HG02610 (cell line): Measurements from ENCODE around the gene IL1R1.
A peak's percentile ranks its signal among the peaks of the same experiment; 100 is the strongest.
"Not testable (repeated sequence)": the region's sequence is repeated elsewhere in the genome, so short reads cannot be mapped to it uniquely, and the experiment has no call there.

ENCODE experiments used
- ATAC-seq: cut with Tn5 transposase; IDR thresholded peaks from one replicate; pipeline ENCODE4 v1.9.1; 2021; ENCODE audit warnings: mild to moderate bottlenecking, moderate library complexity; ENCODE audit not compliant: unreplicated experiment

The IL1R1 gene, protein sequence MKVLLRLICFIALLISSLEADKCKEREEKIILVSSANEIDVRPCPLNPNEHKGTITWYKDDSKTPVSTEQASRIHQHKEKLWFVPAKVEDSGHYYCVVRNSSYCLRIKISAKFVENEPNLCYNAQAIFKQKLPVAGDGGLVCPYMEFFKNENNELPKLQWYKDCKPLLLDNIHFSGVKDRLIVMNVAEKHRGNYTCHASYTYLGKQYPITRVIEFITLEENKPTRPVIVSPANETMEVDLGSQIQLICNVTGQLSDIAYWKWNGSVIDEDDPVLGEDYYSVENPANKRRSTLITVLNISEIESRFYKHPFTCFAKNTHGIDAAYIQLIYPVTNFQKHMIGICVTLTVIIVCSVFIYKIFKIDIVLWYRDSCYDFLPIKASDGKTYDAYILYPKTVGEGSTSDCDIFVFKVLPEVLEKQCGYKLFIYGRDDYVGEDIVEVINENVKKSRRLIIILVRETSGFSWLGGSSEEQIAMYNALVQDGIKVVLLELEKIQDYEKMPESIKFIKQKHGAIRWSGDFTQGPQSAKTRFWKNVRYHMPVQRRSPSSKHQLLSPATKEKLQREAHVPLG

DNA sequence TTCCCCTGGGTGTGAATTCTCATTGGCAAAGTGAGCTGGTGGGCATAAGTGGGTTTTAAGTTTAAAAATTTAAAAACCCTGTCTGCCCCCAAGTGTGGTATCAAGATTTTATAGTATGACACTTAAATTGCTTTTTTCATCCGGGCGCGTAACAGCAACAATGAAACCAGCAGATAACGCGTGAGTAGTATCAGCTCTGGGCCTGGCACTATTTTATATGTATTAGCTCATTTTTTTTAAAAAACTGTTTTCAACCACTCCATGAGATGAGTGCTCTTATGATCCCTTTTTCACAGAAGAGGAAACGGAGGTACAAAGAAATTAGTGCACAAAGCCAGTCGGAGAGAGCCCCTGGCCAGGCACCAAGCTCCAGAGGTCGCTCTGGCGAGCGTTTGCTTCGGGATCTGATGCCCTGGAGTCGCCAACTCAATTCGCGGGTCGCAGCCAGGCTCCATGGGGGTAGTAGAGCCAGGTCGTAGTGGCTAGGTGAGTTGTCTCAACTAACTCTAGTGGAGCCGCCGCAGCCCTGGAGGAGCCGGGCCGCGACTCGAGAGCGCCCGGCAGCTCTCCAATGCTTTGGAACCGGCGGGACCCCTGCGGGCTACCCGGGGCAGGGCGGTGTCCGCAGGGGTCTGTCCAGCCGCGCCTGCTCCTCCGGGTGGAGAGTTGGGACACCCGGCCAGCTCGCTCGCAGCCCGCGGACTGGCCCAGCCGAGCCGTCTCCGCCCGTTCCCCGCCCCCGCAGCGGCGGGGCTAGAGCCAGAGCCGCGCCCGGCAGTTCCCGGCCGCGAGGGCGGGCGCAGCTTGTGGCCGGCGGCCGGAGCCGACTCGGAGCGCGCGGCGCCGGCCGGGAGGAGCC, at the start of gene IL1R1:
Gene IL1R1 (plus strand): TSS at position 777 of the 859 bp plus-strand sequence. CDS start 14,979 bp downstream, outside the sequence.
- ATAC-seq = peak; percentile 45

DNA sequence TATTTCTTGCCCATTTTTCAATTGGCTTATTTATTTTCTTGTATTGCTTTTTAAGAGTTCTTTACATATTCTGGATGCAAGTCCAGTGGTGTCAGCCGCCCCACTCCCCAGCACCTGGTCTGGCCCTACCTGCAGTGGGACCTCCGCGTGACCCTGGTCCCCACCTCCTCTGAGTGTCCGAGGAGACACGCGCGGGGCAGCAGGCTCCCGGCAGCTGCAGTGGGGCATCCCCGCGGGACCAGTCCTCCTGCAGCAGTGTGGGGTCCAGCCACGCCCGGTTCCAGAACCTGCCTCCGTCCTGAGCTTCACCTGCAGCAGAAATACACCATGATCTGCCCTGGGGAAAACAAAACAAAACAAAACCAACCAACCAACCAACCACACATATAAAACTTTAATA, 48.9 kb upstream of the IL1R1 start:
- no peak for ATAC-seq

DNA sequence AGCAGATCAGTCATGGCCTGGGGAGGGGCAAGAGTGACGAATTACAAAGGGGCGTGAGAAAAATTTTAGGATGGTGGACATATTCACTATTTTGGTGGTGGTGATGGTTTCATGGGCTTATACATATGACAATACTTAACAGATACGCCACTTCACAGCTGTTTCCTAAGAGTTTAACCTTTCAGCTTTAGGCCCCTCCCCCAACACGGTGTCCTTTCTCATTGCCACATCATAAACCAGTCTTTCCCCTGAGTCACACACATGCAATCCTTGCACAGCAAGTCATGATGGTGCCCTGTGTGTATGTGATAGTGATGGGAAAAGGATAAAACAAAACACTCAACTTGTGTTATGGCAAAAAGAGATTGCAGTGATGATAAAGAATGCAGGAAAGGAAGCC, 47.6 kb upstream of the IL1R1 start:
- no peak for ATAC-seq

DNA sequence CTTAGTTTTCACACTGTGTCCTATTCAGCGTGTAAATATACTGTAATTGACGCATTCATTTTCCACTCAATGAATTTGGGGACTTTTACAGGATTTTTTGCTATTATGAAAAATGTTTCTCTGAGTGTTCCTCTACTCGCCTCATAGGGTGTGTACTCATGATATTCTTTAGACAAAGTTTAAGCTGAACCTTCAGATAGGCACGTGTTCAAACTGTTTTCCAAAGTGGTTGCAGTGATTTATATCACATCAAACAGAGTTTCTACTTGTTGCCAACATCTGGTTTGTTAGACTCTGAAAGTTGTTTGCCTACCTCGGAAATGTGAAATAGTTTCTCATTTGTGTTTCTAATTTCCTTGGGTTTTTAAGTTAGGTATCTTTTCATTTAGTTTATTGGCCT, 46.4 kb upstream of the IL1R1 start:
- no peak for ATAC-seq

DNA sequence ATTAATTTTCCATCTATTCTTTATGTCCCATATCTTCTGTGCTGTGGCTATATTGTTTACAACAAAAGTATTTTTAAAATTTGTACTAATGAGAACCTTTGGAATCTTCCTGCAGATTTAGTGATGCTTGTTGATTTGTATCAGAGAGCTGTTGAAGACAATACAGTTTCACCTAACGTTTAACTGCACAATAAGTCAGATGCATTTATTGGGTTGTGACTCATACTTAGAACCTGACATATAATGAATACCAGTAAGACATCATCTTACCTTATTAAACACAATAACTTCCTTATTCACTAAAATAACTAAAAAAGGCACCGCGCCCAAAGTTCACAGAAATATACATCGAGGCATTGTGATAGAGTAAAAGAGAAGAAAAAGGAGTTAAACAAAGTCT, 43.8 kb upstream of the IL1R1 start:
- ATAC-seq = no peak

DNA sequence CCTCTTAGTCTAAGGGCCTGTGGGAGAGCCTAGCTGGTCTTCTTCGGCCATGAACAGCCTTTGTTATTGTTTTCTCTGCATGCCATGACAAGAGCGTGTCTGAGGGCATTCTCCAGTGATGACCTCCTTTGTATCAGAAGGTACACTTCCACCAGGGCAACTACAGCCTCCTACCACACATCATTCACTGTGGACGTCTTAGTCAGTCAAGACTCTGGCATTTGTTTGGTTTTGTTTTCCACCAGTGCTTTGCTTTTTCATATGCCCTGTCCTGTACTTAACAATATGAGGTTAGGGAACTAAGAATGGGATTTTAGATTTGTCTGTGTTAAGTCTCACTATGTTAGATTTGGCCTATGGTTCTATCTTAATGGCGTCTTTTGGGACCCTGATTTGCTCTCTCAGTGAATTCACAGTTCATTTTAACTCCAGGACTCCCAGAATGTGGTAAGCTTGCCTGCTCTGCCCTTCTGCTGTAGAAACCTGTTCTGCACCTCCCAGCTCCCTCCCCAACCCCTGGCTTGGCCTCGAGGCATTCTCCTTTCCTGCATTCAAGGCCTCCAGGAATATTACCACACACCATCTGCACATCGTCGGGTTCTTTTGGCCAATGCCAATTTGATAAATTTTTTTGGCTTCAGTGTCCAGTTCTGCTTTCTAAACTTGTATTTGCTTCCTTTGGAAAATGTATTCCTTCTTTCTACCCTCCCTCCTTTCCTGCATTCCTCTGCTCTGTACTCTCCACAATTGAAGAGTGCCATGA, 42.8 kb upstream of the IL1R1 start:
- no peak for ATAC-seq

DNA sequence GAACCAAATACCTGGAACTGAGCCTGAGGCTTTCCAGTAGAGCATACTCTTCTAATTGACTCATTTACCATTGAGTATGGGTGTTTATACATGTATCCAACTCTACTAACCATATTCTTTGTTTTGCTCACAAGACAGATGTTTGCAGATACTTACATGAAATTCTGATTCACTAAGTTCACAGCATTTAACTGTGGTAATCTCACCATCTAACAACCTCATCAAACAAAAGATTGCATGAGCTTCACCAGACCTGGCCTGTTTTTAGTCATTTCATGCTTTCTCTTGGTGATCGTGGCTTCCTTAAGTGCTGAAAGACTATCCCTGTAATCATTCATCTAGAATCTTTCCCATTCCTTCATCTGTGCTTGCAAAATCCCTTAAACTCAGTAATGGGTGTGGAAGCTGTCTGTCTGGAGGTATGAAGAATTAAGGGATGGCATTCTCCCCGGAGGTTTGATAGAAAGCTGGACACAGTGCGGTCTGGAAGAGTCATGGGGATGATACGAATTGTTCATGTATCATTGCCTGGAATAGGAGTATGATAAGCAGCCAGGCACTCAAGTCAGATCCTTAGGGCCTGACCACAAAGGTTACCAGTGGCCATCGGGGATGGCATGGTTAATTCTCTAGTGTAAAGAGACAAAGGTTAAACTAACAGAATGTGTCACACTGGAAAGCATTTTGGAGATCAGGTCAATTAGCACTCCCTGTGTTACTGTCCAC, 42.0 kb upstream of the IL1R1 start:
- ATAC-seq = peak; percentile 47

DNA sequence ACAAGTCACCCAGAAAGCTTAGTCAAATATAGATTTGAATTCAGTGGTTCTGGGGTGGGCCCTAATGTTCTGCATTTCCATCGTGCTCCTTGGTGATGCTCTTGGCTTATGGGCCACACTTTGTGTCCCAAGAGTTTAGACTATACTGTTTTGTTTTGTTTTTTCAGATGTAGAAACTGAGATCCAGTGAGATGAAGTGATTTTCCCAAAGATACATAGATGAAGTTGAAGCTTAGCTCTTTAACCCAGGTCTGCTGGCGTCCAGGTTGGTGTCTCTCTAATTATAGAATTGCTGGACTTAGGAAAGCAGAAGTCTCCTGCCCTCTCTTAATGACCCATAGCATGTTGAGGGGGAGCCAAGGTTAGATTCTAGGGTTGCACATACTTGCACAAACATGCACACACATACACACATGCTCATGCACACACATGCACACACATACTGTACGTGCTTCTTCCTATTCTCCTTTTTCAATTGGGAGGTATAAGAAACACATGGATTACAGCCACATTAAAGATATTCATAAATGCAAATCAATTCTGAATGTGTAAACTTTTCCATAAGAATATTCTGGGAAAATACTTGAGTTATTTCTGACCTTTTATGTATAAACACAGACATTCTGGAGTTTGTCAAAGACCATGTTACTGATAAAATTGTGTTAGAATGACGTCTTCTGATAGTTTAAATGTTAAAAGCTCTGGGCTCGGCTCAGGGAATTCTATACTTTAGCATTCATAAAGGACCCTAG, 41.3 kb upstream of the IL1R1 start:
- no peak for ATAC-seq

DNA sequence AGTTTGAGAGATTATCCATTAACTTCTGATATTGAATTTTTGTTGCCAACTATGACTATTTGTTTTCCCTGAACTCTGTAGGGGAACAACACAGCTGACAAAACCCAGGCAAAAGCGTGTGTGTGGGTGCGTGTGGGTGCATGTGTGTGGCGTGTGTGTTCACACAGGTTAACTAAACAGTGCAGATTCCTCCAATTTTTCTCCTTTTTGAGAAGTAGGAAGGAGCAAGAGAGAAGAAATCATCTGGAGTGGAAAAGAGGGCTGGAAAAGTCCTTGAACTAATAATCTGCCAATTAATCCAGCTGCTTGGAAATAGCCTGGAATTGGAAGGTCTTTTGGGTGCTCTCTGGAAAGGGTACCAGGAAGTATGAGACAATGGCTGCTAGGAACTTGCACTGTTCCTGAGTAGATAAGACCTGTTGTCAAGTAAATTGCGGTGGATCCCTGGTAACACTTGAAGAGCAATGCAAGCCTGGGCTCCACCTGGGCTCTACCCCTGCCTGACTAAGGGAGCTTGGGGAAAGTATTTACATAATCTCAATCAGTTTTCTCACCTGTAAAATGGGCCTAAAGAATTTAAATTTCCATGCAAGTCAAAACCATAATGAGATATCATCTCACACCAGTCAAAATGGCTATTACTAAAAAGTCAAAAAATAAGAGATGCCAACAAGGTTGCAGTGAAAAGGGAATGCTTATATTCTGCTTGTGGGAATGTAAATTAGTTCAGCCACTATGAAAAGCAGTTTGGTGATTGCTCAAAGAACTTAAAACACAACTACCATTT, 40.5 kb upstream of the IL1R1 start:
- ATAC-seq = no peak

DNA sequence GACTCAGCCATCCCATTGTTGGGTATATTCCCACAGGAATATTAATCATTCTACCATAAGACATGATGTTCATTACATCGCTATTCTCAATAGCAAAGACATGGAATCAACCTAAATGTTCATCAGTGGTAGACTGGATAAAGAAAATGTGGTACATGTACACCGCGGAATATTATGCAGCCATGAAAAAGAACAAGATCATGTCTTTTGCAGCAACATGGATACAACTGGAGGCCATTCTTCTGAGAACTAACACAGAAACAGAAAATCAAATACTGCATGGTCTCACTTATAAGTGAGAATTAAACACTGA, 40.0 kb upstream of the IL1R1 start:
- not testable (repeated sequence) for ATAC-seq

DNA sequence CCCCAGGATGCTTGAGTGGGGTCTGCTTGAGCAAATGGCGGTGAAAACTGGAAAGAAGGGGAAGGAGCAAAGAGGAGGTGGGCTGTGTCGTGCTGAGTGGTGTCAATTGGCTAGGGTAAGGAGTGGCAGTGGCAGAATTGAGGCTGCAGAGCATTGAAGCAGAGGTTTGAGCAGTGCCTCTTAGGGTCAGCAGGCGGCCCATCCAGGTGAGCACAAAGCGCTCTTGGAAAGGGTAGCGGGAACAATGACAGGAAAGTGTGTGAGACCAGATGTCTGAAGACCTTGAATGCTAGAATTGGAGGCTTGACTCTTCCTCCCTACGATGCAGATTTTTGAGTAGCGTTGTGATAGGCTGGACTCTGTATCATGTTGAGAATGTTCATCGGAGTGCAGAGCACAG, 39.3 kb upstream of the IL1R1 start:
- ATAC-seq = no peak

DNA sequence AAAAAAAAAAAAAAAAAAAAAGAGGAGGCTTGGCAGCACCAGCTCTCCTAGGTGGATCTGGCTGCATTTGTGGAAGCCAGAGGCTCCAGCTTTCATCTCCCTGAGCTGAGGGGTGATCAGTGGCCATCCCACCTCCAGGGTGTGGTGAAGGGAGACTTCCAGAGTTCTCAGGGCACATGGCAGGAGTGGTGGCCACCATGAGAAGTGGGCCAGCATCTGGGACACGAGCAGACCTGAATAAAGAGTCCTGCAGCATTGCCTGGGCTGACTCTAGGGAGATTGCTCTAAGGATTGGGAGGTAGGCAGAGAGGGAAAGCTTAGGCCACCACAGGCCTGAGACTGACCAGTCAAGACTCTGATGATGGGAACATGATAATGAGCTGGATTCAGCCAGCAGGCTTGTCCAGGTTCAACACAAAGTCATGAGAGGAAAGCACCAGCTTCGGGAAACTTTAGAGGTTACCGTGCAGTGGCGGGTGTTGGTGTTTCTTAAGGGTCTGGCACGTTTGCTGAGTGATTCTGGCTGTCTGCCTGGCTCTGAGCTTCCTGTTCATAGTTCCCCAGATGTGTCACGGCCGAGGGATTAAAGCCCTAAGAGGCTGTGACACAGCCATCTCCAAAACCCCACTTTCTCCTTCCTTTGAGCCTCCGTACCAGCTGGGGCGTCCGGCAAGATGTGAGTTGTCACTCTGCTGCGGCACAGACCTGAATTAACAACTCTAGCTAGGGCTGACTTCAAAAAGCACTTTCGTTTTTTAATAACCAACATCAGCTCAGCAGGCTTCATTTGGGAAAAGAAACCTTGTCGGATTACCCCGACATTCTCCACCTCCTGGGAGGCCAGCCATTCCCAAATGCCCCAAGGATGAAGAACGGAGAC, 38.3 kb upstream of the IL1R1 start:
- ATAC-seq = peak; percentile 87

DNA sequence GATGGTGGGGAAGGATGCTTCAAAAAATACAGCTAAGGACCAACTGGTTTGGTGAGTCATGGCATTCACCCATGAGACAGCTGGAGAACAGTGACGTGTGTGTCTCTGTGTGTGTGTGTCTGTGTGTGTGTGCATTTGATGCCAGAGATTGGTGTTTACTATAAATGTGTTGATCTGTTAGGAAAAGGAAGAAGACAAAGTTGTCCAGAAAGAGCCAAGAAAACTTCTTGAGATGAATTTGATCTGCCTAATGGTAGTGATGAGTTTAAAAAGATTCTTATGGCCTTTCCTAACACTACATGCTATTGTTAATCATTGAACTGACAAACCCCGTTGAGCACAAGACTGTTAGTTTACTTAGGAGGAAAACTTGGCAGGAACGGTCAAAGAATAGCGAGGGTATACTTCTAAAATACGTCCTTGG, 36.4 kb upstream of the IL1R1 start:
- no peak for ATAC-seq

DNA sequence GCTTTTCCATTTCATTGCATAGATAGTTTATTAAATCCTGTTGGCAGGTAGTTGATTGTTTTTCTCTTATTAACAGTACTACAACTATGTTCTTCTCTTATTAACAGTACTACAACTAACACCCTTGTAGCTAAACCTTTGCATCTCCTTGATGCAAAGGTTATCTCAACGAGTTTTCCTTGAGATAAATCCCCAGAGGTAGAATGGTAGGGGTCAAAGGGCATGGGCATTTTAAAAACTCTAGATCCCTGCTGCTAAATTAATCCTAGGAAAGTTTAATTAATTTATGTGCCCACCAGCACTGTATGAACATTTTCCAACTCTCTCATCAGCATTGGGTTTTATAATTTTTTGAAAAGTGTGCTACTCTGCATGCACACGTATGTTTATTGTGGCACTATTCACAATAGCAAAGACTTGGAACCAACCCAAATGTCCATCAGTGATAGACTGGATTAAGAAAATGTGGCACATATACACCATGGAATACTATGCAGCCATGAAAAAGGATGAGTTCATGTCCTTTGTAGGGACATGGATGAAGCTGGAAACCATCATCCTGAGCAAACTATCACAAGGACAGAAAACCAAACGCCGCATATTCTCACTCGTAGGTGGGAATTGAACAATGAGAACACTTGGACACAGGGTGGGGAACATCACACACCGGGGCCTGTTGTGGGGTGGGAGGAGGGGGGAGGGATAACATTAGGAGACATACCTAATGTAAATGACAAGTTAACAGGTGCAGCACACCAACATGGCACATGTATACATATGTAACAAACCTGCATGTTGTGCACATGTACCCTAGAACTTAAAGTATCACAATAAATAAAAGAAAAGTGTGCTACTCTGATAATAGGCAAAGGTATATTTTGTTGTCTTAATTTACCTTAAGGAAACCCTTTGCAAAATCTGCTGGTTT, 35.5 kb upstream of the IL1R1 start:
- ATAC-seq = not testable (repeated sequence)

DNA sequence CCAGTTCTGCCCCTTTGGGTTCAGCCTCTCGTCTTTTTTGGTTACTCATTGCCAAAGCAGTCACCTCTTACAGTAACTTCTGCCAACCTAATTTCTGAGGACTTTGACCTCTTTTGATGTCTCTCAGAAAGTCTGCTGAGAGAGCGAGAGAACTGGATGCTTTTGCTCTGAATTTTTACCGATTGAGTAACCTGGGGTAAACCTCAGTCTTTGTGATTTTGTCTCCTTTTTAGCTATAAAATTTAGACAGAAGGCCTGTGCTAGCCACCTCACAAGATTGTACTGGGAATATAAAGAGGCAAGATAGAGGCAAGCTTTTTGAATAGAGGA, 34.8 kb upstream of the IL1R1 start:
- no peak for ATAC-seq

DNA sequence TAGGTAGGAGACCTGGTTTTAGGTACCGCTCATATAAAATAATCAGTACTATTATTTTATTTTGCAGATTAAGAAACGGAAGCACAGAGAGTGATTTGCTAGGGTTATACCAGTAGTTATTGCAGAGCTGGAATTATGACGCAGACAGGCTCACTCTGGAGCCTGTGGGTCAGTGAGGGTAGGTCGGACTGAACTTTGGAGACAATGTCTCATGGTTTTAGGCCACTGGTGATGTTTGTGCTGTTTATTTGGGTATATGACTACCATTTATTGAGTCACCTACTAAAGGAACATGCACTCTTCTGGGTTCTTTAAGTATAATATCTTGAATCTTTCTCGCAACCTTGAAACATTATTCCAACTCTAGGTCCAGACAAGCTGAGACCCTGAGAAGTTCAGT, 33.5 kb upstream of the IL1R1 start:
- ATAC-seq = no peak

DNA sequence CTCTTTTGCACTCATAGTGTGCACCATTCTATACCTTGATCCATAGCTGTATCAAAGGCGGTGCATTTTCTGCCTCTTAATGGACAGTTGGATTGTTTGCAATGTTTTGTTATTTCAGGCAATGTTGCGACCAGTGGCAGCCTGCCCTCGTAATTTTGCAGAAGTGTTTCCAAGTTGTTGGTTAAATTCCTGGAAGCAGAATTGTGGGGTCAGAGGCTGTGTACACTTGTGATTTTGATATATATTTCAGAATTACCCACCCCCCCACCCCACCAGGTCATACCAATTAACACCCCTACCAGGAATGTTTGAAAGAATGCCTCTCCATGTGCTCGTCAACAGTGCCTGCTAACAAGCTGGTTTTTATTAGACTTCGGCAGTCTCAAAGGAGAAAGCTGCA, 32.4 kb upstream of the IL1R1 start:
- ATAC-seq = no peak
